ENCODE results near the gene DGUOK. TPM values are rescaled to one million over a fixed set of nuclear protein-coding genes. Genes with fewer than 3 reads are reported as not detected.

DGUOK gene
- total and polyA plus RNA-seq, 2 donors from 2014 or later, result 44.4 to 86.2 TPM

GRCh38 chr2:73928963-73929347 is 2.3 kb downstream of the DGUOK start:
- H3K36me3 ChIP-seq (ENCODE audit: control insufficient read depth in 2 of 3, insufficient read depth in 3 of 3, low read length in 3 of 3), result peaks cover 0 to 11% (median 0%) of the 10 kb centered on the region in 3 donors
- DNase-seq (no peak), FAIRE-seq (no peak)
- intact Hi-C loops (cut with DNase I), result no loop called here
- no peak overlapping the region for H3K27ac ChIP-seq (ENCODE audit: low read depth in 2 of 2, low read length in 2 of 2)
- no peaks in the 10 kb centered on the region for H3K9me3 ChIP-seq (ENCODE audit: control insufficient read depth in 2 of 3, insufficient read depth in 1 of 3, low read length in 3 of 3)
- H3K27me3 ChIP-seq (ENCODE audit: control insufficient read depth, insufficient read depth, low read length), result no peaks in the 10 kb centered on the region
- no peak overlapping the region for H3K9ac ChIP-seq (ENCODE audit: low read length in 3 of 3)
- TF ChIP-seq CTCF (IDR thresholded peaks at IDR 0.05; ENCODE audit: borderline replicate concordance, extremely low read depth, insufficient read depth), result no peak
- H3K4me1 ChIP-seq (ENCODE audit: control insufficient read depth in 2 of 3, insufficient read depth in 2 of 3, low read depth in 1 of 3, low read length in 3 of 3), result peaks cover 0 to 9% (median 0%) of the 10 kb centered on the region in 3 donors
- no peak overlapping the region for H3K4me3 ChIP-seq (ENCODE audit: low read length in 3 of 3)

GRCh38 chr2:73930386-73930785 is 3.7 kb downstream of the DGUOK start:
- H3K27me3 ChIP-seq (ENCODE audit: control insufficient read depth, insufficient read depth, low read length), result no peaks in the 10 kb centered on the region
- peaks cover 0 to 11% (median 0%) of the 10 kb centered on the region in 3 donors for H3K36me3 ChIP-seq (ENCODE audit: control insufficient read depth in 2 of 3, insufficient read depth in 3 of 3, low read length in 3 of 3)
- FAIRE-seq, result no peak
- no peak for DNase-seq
- H3K27ac ChIP-seq (ENCODE audit: low read depth in 2 of 2, low read length in 2 of 2), result no peak overlapping the region
- no peak for TF ChIP-seq CTCF (IDR thresholded peaks at IDR 0.05; ENCODE audit: borderline replicate concordance, extremely low read depth, insufficient read depth)
- no peaks in the 10 kb centered on the region for H3K9me3 ChIP-seq (ENCODE audit: control insufficient read depth in 2 of 3, insufficient read depth in 1 of 3, low read length in 3 of 3)
- no peak overlapping the region for H3K4me3 ChIP-seq (ENCODE audit: low read length in 3 of 3)
- H3K9ac ChIP-seq (ENCODE audit: low read length in 3 of 3), result no peak overlapping the region
- H3K4me1 ChIP-seq (ENCODE audit: control insufficient read depth in 2 of 3, insufficient read depth in 2 of 3, low read depth in 1 of 3, low read length in 3 of 3), result peaks cover 0 to 9% (median 0%) of the 10 kb centered on the region in 3 donors
- intact Hi-C loops (cut with DNase I), result no loop called here

GRCh38 chr2:73931531-73932500 is 5.1 kb downstream of the DGUOK start:
- no peak overlapping the region for H3K9ac ChIP-seq (ENCODE audit: low read length in 3 of 3)
- no peak for DNase-seq
- no peak overlapping the region for H3K27ac ChIP-seq (ENCODE audit: low read depth in 2 of 2, low read length in 2 of 2)
- no peaks in the 10 kb centered on the region for H3K9me3 ChIP-seq (ENCODE audit: control insufficient read depth in 2 of 3, insufficient read depth in 1 of 3, low read length in 3 of 3)
- no peak for TF ChIP-seq CTCF (IDR thresholded peaks at IDR 0.05; ENCODE audit: borderline replicate concordance, extremely low read depth, insufficient read depth)
- intact Hi-C loops (cut with DNase I), result no loop called here
- H3K4me3 ChIP-seq (ENCODE audit: low read length in 3 of 3), result no peak overlapping the region
- H3K36me3 ChIP-seq (ENCODE audit: control insufficient read depth in 2 of 3, insufficient read depth in 3 of 3, low read length in 3 of 3), result peaks cover 0 to 11% (median 2%) of the 10 kb centered on the region in 3 donors
- peaks cover 0 to 9% (median 0%) of the 10 kb centered on the region in 3 donors for H3K4me1 ChIP-seq (ENCODE audit: control insufficient read depth in 2 of 3, insufficient read depth in 2 of 3, low read depth in 1 of 3, low read length in 3 of 3)
- H3K27me3 ChIP-seq (ENCODE audit: control insufficient read depth, insufficient read depth, low read length), result no peaks in the 10 kb centered on the region
- no peak for FAIRE-seq
